Left ventricle myocardium inferior (tissue), 1 donor: Measurements from ENCODE around the gene ZDHHC14. TPM values are rescaled to one million over a fixed set of nuclear protein-coding genes. Genes with fewer than 3 reads are reported as not detected.

ENCODE experiments used
- DNase-seq: peaks from one replicate; pipeline ENCODE4 v3.0.0-alpha.2; 2020
- H3K27ac ChIP-seq: fragments of 200-600 bp; replicated peaks from 2 replicates; pipeline ENCODE4 v1.8.0; 2021
- H3K27me3 ChIP-seq: fragments of 200-600 bp; 2 replicates; pipeline ENCODE4 v1.8.0; 2021; ENCODE audit warnings: low read depth
- H3K36me3 ChIP-seq: fragments of 200-600 bp; 2 replicates; pipeline ENCODE4 v1.8.0; 2021
- H3K4me1 ChIP-seq: fragments of 200-600 bp; 2 replicates; pipeline ENCODE4 v1.8.0; 2021
- H3K4me3 ChIP-seq: fragments of 200-600 bp; 2 replicates; pipeline ENCODE4 v1.8.0; 2021; ENCODE audit warnings: mild to moderate bottlenecking, moderate library complexity
- H3K9me3 ChIP-seq: fragments of 200-600 bp; replicated peaks from 2 replicates; pipeline ENCODE4 v1.8.0; 2021
- CTCF ChIP-seq: fragments of 200-600 bp; IDR thresholded peaks from 2 replicates; pipeline ENCODE4 v1.8.0; 2021; ENCODE audit warnings: antibody characterized with exemption, mild to moderate bottlenecking, borderline replicate concordance
- intact Hi-C: fragments of 100-400 bp; cut with micrococcal nuclease; formaldehyde crosslinking; loops from one replicate; pipeline ENCODE4 v1.11.0; 2022
- total RNA-seq: library from RNA; stranded (reverse); fragmentation: NEBNext Ultra II Directional; extraction: Animal tissue kit (Norgen Biotek cat#: 25700); gene quantifications from one replicate; pipeline ENCODE4 v1.2.1, GENCODE V29; 2021
- donor health status: DM: no; HTN: yes; CAD: no; lungs with severe emphysema.

ZDHHC14 gene
- total RNA-seq, 1 donor from 2014 or later, result 10.0 TPM

GRCh38 chr6:157708933-157709332 is 327.9 kb downstream of the ZDHHC14 start:
- no peak for DNase-seq
- no peak overlapping the region for H3K4me3 ChIP-seq
- no peak overlapping the region for H3K27ac ChIP-seq
- TF ChIP-seq CTCF, result no peak
- no peaks in the 10 kb centered on the region for H3K36me3 ChIP-seq
- H3K4me1 ChIP-seq, result peaks cover 13% of the 10 kb centered on the region
- no peaks in the 10 kb centered on the region for H3K27me3 ChIP-seq
- no peaks in the 10 kb centered on the region for H3K9me3 ChIP-seq
- intact Hi-C loops, result no loop called here

GRCh38 chr6:157709555-157709954 is 328.6 kb downstream of the ZDHHC14 start:
- Histone ChIP-seq H3K4me3 (no peak overlapping the region), H3K4me1 (peaks cover 19% of the 10 kb centered on the region), H3K36me3 (no peaks in the 10 kb centered on the region), H3K27me3 (no peaks in the 10 kb centered on the region), H3K9me3 (no peaks in the 10 kb centered on the region), H3K27ac (no peak overlapping the region)
- DNase-seq, result no peak
- no peak for TF ChIP-seq CTCF
- intact Hi-C loops, result no loop called here

DNA sequence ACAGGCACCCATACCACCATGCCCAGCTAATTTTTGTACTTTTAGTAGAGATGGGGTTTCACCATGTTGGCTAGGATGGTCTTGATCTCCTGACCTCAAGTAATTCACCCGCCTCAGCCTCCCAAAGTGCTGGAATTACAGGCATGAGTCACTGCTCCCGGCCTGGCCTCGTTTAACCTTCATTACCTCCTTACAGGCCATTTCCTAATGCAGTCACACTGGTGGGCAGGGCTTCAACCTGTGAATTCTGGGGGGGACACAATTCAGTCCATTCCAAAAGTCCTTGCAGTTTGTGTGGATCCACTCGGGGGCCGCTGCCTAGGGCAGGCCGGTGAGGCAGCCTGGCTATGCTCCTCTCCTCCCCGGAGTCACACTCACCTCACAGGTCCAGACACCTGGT is 329.6 kb downstream of the ZDHHC14 start:
- Histone ChIP-seq H3K9me3 (no peaks in the 10 kb centered on the region), H3K27me3 (no peaks in the 10 kb centered on the region), H3K4me3 (no peak overlapping the region), H3K4me1 (peaks cover 27% of the 10 kb centered on the region), H3K36me3 (no peaks in the 10 kb centered on the region), H3K27ac (no peak overlapping the region)
- TF ChIP-seq CTCF, result no peak
- DNase-seq, result no peak
- intact Hi-C loops, result no loop called here

- H3K27me3 ChIP-seq, result no peaks in the 10 kb centered on the region
- no peak for TF ChIP-seq CTCF
- peaks cover 28% of the 10 kb centered on the region for H3K4me1 ChIP-seq
- no peak overlapping the region for H3K4me3 ChIP-seq
- H3K27ac ChIP-seq, result no peak overlapping the region
- DNase-seq, result no peak
- no peaks in the 10 kb centered on the region for H3K9me3 ChIP-seq
- H3K36me3 ChIP-seq, result no peaks in the 10 kb centered on the region
- intact Hi-C loops, result no loop called here
These were observed 330.1 kb downstream of the ZDHHC14 start for GRCh38 chr6:157711060-157711459.

DNA sequence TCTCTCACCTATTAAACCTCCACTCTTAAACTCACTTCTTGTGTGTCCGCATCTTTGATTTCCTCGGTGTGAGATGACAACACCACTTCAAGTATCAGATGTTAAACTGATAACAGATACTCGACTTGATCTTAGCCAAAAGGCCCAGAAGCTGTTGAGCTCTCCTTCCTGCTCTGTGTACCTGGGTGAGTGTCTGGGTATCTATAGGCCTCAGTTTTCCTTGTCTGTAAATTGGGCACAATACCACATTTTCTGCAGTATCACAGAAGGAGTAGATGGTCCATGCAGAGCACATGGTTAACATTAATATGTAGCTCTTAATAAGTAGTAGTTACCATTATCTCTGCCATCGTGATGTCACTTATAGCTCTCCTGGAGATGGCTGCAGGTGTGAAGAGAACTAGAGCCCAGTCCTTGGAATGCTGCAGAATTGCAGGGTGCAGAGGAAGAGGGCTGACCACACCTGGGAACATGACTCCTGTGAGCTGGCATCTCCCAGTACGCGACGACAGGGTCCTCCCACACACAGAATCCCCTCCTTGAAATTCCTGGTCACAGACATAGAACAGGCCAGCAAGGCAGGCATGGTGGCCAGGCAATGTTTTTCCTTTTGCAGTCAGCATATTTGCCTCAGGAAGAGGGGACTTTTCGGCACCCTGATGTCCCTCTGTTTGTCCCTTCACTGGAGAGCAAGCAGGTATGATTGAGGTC is 331.8 kb downstream of the ZDHHC14 start:
- Histone ChIP-seq H3K4me1 (peaks cover 25% of the 10 kb centered on the region), H3K9me3 (no peaks in the 10 kb centered on the region), H3K27ac (no peak overlapping the region), H3K36me3 (no peaks in the 10 kb centered on the region), H3K27me3 (no peaks in the 10 kb centered on the region), H3K4me3 (no peak overlapping the region)
- TF ChIP-seq CTCF, result no peak
- DNase-seq, result no peak
- intact Hi-C loops, result no loop called here
